Smooth muscle cell of the brain vasculature (primary cell): ENCODE measurements around the gene PHYHD1.
A peak's percentile ranks its signal among the peaks of the same experiment; 100 is the strongest.
"Not testable (repeated sequence)": the region's sequence is repeated elsewhere in the genome, so short reads cannot be mapped to it uniquely, and the experiment has no call there.

Experiments used
- DNase-seq: peaks from one replicate; pipeline ENCODE4 v3.0.0-alpha.2; 2012; ENCODE audit warnings: low read depth, low spot score

The PHYHD1 gene

DNA sequence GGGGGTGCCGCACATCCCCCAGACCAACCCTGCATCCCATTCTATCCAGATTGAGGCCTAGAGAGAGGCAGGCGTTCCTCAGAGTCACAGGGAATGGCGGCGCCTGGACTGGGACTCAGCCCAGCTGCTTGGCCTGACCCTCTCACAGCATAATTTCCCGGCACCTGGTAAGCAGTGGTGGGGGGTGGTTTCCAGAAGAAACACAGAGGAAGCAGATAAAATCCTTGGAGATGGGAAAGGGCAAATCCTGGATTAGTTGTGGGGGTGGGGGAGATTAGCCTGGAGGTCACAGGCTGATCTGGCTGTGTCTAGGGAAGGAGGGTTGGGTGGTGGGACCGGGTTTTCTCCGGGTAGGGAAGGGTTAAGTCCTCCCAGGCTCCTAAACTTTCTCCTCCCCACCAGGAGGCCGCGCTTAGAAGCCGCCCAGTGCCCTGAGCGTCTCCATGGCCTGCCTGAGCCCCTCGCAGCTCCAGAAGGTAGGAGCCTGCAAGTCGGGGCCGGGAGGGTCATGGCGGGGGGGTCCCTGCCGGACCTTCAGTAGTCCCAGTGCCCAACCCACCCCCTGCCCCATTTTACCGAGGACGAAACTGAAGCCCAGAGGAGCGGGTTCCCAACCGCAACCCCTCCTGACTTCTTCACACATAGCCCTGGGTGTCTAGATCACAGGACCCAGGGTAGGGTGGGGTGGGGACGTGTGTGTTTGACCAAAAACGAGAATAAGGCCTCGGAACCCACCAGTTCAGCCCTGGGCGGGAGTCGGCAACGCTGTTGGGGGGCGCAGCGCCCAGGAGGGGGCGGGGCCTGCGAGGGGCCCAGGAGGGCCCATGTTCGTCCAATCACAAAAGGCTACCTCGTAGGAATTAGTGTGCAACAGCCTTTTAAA, 1.3 kb downstream of the PHYHD1 start:
- DNase-seq: no peak

DNA sequence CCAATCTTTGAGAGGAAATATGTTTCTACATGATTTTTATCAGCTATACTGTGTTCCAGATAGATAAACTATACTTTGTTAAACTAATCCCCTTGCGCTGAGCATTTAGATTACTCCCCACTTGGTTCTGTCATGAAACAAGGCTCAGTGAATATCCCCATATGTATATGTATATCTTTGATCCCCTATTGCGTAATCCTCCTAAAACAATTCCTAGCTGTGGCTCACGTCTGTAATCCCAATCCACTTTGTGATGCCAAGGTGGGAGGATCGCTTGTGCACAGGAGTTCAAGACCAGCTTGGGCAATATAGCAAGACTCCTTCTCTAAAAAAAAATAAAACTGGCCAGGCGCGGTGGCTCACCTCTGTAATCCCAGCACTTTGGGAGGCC, 2.7 kb downstream of the PHYHD1 start:
- no peak for DNase-seq

DNA sequence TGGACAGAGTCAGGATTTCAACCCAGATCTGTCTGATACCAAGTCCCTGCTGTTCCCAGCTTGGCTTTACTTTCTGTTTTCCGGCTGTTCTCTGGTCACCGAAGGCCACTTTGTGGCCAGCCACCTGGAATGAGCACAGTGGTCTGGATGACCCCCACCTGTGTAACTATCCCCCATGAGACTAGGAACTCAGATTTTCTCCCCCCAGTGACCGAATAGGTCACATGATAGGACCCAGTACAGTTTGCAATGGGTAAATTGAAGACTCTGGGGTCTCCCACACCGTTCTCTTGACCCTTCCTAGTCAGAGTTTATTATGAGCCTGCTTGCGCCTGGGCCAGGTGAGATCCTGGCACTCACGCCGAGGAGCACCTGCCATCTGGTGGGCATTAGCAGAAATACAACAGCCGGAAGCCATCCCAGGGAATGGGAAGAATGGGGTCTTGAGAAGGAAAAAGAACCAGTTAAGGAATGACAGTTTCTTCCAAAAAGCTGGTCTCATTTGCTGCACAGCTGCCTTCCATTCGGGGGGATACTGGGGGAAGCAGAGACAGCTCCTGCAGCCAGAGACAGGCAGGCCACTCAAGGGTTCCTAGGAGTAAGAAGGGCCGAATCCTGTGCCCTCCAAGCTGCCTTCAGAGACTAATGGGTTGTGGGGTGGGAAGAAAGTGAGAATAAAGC, 7.1 kb downstream of the PHYHD1 start:
- DNase-seq: no peak

DNA sequence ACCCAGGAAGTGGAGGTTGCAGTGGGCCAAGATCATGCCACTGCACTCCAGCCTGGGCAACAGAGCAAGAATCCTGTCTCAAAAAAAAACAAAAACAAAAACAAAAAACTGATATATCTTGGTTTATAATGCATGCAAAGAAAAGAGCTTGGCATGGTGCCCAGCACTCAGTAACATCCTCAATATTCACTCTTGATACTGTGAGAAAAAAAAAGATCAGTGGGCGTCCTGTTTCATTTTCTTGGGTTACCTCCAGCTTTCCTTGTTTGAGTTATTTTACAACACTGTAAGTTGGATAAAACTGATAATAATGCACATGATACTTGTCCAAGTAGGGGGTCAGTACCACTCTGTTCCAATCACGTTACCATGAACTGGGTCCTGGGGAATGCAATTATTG, 7.8 kb downstream of the PHYHD1 start:
- DNase-seq: no peak

DNA sequence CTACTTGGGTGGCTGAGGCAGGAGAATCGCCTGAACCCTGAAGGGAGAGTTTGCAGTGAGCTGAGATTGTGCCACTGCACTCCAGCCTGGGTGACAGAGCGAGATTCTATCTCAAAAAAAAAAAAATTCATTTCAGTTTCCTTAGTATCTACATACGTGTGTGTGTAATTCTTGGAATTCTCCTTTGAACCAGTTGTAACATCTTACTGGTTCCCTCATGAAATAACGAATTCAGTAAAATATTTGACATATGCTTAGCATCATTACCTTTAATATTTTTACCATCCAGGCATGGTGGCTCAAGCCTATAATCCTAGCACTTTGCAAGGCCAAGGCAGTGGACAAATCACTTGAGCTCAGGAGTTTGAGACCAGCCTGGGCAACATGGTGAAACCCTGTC, 8.8 kb downstream of the PHYHD1 start:
- no peak for DNase-seq

DNA sequence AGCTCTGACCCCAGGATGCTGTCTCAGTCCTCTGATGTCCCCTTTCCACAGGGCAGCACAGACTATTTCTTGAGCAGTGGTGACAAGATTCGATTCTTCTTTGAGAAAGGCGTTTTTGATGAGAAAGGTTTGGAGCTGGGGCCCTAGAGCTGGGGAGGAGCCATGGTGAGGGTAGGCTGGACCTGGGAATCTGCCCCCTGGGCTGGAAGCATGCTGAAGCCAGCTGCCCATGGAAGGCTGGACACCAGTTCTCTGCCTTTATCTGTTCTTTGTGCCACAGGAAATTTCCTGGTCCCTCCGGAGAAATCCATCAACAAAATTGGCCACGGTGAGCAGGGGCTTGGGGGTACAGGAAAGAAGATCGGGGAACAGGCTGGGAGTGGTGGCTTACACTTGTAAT, 12.9 kb downstream of the PHYHD1 start:
- DNase-seq: no peak

DNA sequence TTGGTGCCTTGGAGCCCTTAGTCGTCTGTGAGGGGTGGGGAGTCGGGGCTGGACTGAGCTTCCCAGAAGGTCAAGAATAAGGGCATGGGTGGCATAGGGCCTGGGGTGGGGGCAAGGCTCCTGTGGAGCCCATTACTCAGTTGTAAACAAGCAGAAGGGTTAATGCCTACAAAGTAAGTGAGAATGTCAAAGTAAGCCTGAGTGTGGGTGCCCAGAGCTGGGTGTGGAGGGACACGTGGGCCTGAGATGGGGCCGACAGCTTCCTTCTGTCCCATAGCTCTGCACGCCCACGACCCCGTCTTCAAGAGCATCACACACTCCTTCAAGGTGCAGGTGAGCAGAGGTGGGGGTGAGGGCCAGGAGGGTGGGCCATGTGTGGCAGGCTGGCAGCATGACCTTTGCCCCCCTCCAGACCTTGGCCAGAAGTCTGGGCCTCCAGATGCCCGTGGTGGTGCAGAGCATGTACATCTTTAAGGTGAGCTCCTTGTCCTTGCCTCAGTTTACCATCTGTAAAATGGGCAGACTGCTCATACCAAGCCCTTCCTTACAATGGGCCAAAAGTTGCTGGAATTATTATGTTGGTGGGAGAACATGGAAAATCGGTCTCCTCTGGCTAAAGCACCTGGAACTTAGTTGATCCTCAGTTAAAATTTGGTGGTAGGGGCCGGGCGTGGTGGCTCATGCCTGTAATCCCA, 15.5 kb downstream of the PHYHD1 start:
- no peak for DNase-seq

DNA sequence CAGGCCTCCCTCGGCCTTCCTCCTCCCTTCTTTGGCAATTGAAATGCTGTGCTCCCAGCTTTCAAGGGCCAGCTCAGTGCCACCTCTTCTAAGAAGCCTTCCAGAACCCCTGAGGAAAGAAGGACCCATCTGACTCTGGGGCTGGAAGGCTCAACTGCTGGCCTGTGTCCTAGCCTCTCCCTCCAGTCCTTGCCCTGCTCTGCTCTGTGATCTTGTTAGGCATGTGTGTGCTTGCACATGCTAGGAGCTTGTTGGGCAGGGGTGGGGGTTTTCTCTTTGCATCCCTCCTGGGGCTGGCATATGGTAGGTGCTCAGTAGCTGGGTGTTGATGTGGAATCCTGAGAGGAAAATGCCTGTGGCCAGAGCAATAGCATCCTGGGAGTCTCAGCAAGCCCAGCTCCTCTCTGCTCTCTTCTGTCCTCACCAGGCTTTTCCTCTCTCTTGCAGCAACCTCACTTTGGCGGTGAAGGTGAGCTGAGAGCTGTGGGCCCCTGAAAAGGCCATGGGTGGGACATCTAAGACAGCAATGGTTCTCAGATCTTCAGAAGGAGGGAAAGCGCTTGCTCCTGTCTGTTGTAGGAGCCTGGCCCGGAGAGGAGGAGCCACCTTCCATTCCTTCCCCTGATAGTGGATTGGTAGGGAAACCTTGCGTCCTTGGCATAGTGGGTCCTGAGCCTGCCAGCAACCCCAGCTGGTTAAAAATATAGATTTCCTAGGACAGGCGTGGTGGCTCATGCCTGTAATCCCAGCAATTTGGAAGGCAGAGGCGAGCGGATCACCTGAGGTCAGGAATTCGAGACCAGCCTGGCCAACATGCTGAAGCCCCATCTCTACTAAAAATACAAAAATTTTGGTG, 16.8 kb downstream of the PHYHD1 start:
- no peak for DNase-seq

DNA sequence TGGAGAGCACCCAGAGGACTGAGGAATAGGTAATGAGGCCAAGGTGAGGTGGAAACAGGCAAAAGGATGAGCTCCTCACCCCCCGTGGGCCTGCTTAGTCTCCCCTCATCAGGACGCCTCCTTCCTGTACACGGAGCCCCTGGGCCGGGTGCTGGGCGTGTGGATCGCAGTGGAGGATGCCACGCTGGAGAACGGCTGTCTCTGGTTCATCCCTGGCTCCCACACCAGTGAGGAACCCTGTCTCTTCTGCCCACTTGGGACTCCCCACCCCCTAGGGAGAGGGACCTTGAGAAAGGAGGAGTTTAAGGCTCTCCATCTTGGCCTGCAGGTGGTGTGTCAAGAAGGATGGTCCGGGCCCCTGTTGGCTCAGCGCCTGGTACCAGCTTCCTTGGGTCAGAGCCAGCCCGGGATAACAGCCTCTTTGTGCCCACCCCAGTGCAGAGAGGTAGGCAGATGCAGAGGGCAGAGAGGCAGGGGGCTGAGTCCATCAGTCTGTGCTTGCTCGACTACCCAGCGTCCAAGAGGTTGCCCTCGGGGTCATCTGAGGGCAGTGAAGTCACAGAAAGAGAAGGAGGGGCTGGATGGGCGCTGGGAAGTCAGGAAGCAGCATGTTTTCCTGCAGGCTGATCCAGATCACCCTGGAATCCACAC, 19.6 kb downstream of the PHYHD1 start:
- no peak for DNase-seq

DNA sequence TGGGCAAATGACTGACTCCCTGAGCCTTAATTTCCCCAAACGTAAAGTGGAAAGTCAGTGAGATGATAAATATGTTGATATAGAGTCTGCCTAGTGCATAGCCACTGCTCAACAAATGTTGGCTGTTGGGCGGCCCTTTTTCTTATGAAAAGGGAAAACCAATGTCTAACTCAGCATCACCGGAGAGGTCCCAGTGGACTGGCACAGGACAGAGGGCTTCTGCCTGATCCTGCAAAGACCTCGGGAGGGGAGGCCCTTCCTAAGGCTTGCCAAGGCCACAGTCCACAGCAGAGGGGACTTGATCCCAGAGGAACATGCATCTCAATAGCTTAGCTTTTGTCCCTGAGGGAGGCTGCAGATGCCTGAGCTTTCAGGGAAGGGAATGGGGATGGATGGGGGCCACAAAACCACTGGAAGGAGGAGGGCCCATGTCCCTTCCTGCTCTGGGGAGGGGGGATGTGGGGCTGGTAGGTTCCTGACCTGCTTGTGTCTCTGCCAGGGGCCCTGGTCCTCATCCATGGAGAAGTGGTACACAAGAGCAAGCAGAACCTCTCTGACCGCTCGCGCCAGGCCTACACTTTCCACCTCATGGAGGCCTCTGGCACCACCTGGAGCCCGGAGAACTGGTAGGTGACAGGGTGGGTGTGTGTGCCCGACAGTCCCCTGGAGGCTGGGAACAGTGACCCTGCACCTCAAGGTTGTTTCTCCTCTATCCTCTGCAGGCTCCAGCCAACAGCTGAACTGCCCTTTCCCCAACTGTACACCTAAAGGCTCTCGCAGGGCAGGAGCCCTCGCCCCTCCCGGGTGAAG, 20.4 kb downstream of the PHYHD1 start:
- no peak for DNase-seq

DNA sequence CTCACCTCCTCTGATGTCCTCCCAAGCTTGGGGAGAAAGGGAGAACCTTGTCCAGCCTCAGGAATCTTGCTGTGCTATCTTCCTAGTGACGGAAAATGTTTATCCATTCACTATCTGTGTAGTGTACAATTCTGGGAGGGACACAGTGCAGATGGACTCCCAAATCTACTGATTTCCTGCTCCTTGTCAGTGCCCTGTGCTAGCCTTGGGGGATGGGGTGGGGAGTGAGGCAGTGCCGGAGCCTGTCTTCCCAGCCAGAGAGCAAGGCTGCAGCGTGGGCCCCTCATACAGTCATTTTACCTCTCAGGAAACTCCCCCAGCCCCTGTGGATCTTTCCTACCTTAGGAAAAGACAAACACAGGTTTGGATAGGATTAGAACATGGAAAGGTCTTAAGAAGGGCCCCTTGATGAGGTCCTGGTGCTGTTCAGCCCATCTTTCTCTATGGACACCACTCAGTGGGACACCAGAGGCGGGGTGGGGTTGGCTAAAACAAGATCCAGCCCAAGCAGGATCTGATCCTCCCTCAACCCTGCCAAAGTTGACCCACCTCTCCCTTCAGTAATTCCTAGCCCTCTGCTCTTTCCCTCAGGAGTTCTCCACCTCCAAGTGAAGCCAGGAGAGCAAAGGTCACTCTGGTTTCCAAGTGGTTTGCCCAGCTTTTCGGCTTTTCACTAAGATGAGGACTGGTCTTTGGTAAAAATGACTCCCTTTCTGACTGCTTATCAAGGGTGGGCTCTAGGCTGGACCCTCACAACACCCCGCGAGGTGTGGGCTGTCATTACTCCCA, 23.2 kb downstream of the PHYHD1 start:
- DNase-seq: no peak

DNA sequence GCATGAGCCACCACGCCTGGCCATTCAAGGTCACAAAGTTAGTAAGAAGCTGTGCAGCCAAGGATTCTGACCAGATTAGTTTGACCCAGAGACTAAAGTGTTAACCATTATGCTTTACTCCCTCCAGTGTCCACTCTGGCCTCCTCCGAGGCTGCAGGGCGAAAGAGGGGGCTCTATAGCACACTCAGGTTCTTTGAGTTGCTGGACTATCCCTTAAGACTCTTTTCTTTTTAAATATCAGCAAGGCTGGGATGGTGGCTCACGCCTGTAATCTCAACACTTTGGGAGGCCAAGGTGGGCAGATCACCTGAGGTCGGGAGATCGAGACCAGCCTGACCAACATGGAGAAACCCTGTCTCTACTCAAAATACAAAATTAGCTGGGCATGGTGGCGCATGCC, 24.2 kb downstream of the PHYHD1 start:
- DNase-seq: not testable (repeated sequence)

DNA sequence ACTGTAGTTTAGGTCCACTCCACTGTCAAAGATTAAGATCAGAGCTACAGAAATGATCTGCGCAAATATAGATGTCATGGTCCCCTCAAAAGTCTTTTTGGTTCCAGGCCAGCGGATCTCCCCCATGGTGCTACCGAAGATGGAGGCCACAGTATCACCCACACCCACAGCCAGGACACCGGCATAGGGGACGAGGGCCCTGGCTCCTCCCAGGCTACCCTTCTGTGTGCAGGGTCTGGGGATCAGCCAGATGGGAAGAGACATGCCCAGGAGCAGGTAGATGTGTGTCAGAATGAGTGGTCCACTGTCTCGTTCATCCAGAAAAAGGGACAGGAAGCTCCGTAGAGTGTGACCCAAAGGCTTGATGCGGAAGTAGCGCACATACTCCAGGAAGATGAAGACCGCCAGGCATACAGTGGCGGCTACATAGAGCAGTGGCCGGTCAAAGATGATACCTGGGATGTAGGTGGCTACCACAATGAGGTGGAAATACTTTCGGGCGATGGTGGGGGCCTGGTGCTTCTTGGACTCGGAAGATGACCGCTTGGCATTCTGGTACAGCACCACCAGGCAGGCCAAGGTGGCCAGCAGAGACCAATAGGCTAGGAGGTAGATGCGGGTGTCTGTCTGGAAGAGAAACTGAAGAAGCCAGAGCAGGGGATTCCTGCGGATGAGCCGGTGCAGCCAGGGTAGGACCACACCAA, 25.2 kb downstream of the PHYHD1 start:
- DNase-seq: no peak

DNA sequence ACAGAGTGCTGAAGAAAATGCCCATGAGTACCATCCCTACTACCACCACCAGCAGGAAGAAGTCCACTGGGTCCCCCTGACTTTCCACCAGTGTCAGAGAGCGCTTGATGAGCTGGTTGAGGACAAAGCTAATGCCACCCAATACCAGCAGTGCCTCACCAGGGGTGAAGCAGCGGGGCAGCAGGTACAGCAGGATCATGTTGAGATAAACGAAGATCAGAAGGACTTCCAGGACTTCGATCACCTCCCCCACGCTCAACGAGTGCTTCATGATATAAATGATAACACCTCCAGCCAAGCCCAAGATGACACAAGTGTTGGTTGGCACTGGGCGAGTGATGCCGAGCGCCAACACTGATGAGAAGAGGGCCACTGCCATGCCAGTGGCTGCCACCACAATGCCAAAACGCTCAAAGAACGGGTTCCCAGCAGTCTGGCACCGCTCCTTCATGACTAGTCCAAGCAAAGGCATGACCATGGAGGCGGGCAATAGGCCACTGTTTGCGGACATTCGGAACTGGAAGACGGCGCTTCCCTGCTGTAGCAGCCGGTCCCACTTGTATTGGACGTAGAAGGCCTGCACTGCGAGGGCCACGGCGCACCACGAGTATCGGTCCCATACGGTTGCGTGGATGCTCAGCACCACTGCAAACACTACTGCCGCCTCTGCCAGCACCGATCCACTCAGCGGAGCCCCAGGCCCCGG, 25.9 kb downstream of the PHYHD1 start:
- no peak for DNase-seq

DNA sequence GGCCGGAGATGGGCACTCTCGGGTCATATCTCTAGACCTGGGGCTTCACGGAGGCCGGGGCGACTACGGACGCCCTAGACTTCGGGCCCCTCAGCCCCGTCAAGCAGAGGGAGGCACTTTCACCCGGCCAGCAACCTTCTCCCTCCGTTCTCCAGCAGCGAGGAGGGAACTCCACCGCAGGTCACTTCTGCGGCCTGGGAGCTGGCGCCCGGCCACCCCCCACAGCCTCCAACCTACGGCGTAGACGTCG, 26.4 kb downstream of the PHYHD1 start:
- DNase-seq: no peak

DNA sequence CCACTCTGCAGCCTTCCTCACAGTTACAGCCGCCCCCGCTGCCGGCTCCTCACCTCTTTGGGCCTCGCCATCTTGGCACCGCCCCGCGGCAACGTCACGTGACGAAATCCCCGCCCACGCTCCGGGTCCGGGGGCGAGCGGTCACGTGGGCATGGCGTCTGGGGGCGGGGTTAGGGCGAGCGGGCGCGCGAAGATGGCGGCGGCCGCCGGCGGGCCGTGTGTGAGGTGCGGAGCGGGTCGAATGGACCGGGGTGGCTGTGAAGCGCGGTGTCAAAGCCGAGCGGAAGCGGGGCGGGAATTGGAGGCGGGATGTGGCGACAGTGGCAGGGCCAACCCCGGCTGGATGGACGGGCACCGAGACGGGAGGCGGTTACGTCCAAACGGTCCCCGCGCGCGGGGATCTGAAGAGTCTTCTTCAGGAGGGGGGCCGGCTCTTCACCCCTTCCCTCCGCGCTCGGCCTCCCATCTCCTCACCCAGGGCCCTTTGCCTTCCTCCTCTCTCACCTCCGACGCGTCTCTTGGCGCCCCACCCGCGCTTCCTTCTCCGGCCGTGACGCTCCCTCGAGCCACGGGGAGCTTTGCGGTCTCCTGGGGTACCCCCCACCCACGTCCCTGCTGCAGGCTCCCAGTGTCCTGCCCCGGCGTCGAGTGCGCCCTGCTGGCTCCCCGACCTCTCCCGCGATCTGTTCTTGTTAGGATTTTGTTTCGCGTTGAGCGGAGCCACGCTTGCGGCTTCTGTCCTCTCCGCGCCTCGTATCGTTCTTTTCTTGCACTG, 26.9 kb downstream of the PHYHD1 start, which contains the start of the genes DOLK and NUP188:
DOLK (minus strand) TSS at position 77 of the 775 bp plus-strand sequence. CDS start 300 bp downstream, outside the sequence.
NUP188 (plus strand) TSS at position 173 of the 775 bp plus-strand sequence; CDS start at position 194, 21 bp downstream.
- peak; percentile 78 for DNase-seq

DNA sequence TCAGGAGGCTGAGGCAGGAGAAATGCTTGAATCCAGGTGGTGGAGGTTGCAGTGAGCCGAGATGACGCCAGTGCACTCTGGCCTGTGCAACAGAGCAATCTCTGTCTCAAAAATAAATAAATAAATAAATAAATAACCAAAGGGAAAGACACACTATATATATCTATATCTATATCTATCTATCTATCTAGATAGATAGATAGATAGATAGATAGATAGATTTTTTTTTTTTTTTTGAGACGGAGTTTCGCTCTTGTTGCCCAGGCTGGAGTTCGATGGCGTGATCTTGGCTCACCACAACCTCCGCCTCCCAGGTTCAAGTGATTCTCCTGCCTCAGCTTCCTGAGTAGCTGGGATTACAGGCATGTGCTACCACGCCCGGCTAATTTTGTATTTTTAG, 40.6 kb downstream of the PHYHD1 start:
- DNase-seq: not testable (repeated sequence)
